HFFc6 (cell line): ENCODE data around the gene CDC14B. TPM values are rescaled to one million over a fixed set of nuclear protein-coding genes. Genes with fewer than 3 reads are reported as not detected.

Source experiments
- DNase-seq: peaks from one replicate; pipeline ENCODE4 v3.0.0-alpha.2; 2018
- H3K27ac Mint-ChIP-seq: 2 replicates; pipeline ENCODE4 v1.8.0; 2020; ENCODE audit warnings: mild to moderate bottlenecking, mixed read lengths
- H3K27me3 Mint-ChIP-seq: 2 replicates; pipeline ENCODE4 v1.8.0; 2021; ENCODE audit warnings: mild to moderate bottlenecking, moderate library complexity, mixed read lengths; ENCODE audit not compliant: insufficient read depth
- H3K36me3 Mint-ChIP-seq: 2 replicates; pipeline ENCODE4 v1.8.0; 2021; ENCODE audit warnings: low read depth, mixed read lengths
- H3K4me1 Mint-ChIP-seq: 2 replicates; pipeline ENCODE4 v1.8.0; 2020; ENCODE audit warnings: low read depth, mixed read lengths
- H3K4me3 Mint-ChIP-seq: 2 replicates; pipeline ENCODE4 v1.8.0; 2020; ENCODE audit warnings: mild to moderate bottlenecking, moderate library complexity, mixed read lengths
- H3K9me3 Mint-ChIP-seq: 2 replicates; pipeline ENCODE4 v1.8.0; 2020; ENCODE audit warnings: mild to moderate bottlenecking, mixed read lengths
- total RNA-seq, 6 experiments: library from RNA; stranded (reverse); fragmentation: NEBNext Ultra II Directional; extraction: Animal tissue kit (Norgen Biotek cat#: 25700); gene quantifications; 2 replicates in 1 of 6; 3 replicates in 5 of 6; pipeline ENCODE4 v1.2.3, GENCODE V29; 2021
- TF ChIP-seq, protein P1 (sequence below): fragments of 200-600 bp; sonication (generic); IDR thresholded peaks from 2 replicates; pipeline ENCODE4 v1.5.0; 2021; ENCODE audit warnings: antibody characterized with exemption, mild to moderate bottlenecking

Gene CDC14B
- total RNA-seq, 6 experiments from 2014 or later: 10.7 to 14.9 (median 12.1) TPM

DNA sequence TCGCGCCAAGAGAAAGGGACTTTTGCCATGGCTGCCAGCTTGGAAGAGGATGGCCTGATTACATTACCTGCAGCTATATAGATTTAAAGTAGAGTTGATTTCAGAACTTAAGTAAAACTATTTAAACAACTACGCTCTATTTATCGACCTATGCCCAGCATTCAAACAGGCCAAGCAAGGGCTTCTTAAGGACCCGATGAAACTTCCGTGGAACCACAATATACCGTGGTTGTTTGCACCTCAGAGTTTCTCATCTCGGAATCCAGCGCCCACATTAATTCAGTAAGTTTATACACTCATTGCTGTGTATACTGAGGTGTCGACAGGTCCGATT lies 505 bp upstream of the CDC14B start:
- Mint-ChIP-seq H3K27ac (peak overlapping the region; percentile 71), H3K4me3 (peak overlapping the region; percentile 85), H3K27me3 (no peaks in the 10 kb centered on the region; the same call in 1 of the 2 replicates), H3K36me3 (no peaks in the 10 kb centered on the region), H3K4me1 (peaks cover 43% of the 10 kb centered on the region), H3K9me3 (no peaks in the 10 kb centered on the region)
- TF ChIP-seq, protein P1, sequence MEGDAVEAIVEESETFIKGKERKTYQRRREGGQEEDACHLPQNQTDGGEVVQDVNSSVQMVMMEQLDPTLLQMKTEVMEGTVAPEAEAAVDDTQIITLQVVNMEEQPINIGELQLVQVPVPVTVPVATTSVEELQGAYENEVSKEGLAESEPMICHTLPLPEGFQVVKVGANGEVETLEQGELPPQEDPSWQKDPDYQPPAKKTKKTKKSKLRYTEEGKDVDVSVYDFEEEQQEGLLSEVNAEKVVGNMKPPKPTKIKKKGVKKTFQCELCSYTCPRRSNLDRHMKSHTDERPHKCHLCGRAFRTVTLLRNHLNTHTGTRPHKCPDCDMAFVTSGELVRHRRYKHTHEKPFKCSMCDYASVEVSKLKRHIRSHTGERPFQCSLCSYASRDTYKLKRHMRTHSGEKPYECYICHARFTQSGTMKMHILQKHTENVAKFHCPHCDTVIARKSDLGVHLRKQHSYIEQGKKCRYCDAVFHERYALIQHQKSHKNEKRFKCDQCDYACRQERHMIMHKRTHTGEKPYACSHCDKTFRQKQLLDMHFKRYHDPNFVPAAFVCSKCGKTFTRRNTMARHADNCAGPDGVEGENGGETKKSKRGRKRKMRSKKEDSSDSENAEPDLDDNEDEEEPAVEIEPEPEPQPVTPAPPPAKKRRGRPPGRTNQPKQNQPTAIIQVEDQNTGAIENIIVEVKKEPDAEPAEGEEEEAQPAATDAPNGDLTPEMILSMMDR: no peak
- no peak for DNase-seq

DNA sequence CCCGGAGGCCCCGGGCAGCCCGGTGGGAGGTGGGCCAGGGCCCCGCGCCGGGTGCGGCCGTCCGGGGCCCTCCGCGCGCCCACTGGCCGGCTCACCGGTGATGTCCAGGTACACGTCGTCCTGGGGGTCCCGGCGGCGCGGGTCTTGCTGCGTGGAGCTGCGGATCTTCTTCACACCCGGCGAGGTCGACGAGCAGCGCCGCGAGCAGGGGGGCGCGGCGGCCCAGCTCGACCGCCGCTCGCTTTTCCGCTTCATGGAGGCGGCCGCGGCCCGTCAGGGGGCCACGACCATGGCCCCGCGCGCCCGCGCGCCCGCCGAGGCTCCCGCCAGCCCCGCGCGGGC lies 548 bp downstream of the CDC14B start:
- H3K36me3 Mint-ChIP-seq: no peaks in the 10 kb centered on the region
- no peak for DNase-seq
- H3K27ac Mint-ChIP-seq: no peak overlapping the region
- TF ChIP-seq, protein P1: no peak
- no peak overlapping the region; the same call in 1 of the 2 replicates for H3K4me3 Mint-ChIP-seq
- no peaks in the 10 kb centered on the region; the same call in 1 of the 2 replicates for H3K27me3 Mint-ChIP-seq
- H3K4me1 Mint-ChIP-seq: peaks cover 53% of the 10 kb centered on the region
- no peaks in the 10 kb centered on the region for H3K9me3 Mint-ChIP-seq

DNA sequence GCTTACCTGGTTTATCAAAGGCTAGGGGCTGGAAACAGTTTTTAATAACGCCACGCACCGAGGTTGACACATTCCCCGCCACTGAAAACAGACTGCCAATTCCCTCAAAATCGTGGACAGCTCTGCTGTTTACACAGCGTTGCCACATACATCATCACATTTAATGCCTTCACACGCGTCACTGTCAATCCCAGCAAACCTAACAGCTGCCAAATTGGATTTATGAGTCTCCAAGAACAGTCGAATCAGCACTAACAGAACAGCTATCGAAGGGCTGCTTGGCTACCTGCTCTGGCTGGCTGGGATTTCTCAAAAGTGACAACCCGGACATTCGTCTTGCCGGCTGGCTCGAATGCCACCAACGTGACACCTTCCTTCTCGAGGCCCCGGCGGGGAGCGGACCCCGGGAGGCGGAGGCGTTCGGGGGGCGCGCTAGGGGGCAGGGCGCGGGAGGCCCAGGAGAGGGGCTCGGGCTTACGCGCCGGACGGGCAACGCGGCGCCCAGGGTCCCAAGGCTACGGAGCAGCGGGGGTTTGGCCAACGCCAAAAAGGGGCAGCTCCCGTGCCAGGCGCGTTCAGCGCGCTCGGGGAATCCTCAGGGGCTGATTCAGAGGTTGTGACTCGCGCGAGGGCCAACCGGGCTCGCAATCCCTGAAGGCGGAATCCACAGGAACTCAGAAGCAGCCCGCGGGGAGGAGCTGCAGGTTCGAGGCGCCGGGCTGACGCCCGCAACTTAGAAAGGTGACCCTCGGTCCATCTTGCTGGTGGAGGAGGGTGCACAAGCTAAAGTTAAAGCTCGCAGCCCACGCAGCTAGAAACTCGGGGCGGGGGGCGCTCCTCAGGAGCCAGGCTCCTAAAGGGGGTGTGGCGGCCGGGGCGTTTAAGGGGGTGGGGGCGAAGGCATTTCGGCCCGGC lies 1.2 kb downstream of the CDC14B start:
- peaks cover 60% of the 10 kb centered on the region for H3K4me1 Mint-ChIP-seq
- no peaks in the 10 kb centered on the region; the same call in 1 of the 2 replicates for H3K27me3 Mint-ChIP-seq
- TF ChIP-seq, protein P1: no peak
- H3K27ac Mint-ChIP-seq: peak overlapping the region; percentile 58
- no peaks in the 10 kb centered on the region for H3K9me3 Mint-ChIP-seq
- H3K36me3 Mint-ChIP-seq: no peaks in the 10 kb centered on the region
- peak overlapping the region; percentile 86 for H3K4me3 Mint-ChIP-seq
- DNase-seq: peak; percentile 46

DNA sequence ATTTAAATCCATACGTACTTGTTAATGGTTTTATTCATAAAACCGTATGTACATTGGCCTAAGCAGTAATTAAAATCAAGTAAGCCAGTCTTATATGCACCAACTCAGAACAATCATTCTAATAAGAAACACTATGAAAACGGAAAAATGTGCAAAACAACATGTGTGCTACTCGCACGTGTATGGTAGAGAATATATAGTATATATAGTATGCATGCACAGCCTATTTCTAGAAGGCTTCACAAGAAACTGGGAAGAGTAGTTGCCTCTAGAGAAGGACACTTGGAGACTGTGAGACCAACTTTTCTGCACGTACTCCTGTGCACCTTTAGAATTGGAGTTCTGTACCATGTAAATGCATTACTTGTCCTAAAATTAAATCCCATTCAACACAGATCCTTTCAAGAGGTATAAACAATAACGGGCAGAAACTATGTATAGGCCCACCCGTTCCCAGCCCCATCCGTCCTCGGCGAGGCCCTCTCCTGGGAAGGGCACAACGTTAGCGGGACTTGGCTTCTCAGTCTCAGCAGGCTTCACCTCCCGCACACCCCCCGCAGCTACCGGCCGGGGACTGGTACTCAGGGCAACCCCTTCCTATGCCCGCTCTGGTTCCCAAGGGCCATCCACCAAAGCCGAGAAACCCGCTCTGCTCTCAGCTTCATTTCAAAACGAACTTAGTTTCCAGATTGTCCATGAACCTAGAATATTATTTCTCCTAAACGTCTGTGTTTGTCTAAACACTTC lies 2.0 kb downstream of the CDC14B start:
- Mint-ChIP-seq H3K27me3 (no peaks in the 10 kb centered on the region; the same call in 1 of the 2 replicates), H3K4me3 (peak overlapping the region; percentile 86), H3K27ac (peak overlapping the region; percentile 58; the same call in 1 of the 2 replicates), H3K4me1 (peaks cover 68% of the 10 kb centered on the region), H3K36me3 (no peaks in the 10 kb centered on the region), H3K9me3 (no peaks in the 10 kb centered on the region)
- DNase-seq: no peak
- TF ChIP-seq, protein P1: no peak

DNA sequence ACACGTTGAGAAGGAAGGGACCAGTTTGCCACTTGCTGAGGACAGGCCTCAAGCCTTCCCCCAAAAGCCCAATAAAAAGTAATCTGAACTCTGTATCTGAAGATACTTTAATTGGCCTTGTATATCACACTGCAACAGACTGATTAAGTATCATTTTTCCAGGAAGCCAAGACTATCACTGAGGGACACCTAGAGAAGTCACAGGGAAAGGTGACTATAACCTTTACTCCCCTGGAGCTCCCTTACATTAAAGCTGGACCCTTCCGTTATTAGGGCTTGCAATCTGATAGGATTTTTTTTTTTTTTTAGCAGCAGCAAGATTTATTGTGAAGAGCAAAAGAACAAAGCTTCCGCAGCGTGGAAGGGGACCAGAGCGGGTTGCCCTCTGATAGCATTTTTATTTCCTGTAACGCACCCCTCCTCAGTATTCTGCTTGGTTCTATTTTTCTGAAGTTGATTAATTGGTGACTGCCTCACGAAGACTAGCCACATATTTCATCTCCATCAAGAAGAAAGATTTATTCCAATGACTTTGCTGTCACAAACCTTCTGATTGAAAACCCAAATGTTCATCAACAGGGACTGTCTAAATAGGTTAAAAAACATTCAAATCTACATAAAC lies 2.7 kb downstream of the CDC14B start:
- no peak overlapping the region; the same call in 1 of the 2 replicates for H3K4me3 Mint-ChIP-seq

More for the DNA sequence above, 2.7 kb downstream of the CDC14B start:
- H3K4me1 Mint-ChIP-seq: peaks cover 74% of the 10 kb centered on the region
- TF ChIP-seq, protein P1: no peak
- DNase-seq: no peak
- H3K27me3 Mint-ChIP-seq: no peaks in the 10 kb centered on the region; the same call in 1 of the 2 replicates
- no peak overlapping the region for H3K27ac Mint-ChIP-seq
- no peaks in the 10 kb centered on the region for H3K36me3 Mint-ChIP-seq
- no peaks in the 10 kb centered on the region for H3K9me3 Mint-ChIP-seq
